C4-2B (cell line): ENCODE data around the gene TNS3.

ENCODE experiments used
- H3K27ac ChIP-seq: fragments of 450-650 bp; 2 replicates; pipeline ENCODE4 v1.5.1; 2017
- ZFX ChIP-seq: fragments of 450-650 bp; IDR thresholded peaks from 2 replicates; pipeline ENCODE4 v1.6.1; 2017
- TF ChIP-seq, protein P1 (sequence below): fragments of 450-650 bp; conservative IDR thresholded peaks from 2 replicates; pipeline ENCODE4 v1.5.1; 2017; ENCODE audit warnings: mild to moderate bottlenecking

Gene TNS3

DNA sequence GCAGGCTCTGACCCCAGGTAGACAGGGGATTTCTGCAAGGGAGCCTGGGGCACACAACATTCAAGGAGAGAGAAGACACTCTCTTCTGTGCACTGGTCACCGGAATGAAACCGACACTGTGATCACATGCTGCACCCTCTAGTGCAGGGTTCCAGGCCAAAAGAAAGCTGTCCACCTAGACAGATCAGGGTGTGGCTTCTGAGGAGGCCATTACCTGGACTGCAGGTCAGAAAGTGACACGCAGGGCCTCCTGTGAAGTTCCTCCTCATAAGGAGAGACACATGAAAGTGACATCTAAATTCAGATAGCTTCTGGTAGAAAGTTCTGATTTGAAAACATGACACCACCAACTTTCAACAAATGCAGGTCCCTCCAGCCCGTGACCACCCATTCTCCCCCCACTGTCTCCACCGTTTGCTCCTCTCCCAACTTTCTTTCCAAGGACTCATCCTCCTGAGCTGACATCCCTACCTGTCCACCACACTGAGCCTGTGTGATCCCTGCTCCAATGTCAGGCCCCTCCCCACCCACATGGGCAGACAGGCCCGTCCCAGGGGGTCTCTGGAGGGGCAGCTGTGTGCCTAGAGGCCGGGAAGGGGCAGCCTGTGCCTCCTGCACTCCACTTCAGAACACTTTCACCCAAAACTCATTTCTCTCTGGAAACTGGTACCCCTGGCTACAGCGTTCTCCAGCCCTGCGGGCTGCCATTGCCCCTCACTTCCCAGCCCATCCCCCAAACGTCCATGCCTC lies 198.0 kb downstream of the TNS3 start:
- TF ChIP-seq, protein P1, sequence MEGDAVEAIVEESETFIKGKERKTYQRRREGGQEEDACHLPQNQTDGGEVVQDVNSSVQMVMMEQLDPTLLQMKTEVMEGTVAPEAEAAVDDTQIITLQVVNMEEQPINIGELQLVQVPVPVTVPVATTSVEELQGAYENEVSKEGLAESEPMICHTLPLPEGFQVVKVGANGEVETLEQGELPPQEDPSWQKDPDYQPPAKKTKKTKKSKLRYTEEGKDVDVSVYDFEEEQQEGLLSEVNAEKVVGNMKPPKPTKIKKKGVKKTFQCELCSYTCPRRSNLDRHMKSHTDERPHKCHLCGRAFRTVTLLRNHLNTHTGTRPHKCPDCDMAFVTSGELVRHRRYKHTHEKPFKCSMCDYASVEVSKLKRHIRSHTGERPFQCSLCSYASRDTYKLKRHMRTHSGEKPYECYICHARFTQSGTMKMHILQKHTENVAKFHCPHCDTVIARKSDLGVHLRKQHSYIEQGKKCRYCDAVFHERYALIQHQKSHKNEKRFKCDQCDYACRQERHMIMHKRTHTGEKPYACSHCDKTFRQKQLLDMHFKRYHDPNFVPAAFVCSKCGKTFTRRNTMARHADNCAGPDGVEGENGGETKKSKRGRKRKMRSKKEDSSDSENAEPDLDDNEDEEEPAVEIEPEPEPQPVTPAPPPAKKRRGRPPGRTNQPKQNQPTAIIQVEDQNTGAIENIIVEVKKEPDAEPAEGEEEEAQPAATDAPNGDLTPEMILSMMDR, result no peak
- no peak for TF ChIP-seq ZFX
- H3K27ac ChIP-seq, result no peak overlapping the region

DNA sequence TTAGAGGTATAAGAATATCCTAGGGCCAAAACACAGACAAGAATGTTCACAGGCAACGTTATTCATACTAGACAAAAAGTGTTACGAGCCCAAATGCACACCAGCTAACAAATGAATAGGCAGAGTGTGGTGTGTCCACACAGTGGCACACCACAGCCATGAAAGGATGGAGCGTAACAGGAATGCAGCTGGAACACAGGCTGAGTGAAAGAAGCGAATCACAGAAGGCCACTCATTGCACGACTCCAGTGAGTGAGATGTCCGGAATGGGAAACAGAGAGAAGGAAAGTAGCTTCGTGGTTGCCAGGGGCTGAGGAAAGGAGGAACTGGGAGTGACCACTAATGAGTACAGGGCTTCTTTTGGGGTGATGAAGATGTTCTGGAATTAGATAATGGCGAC lies 198.8 kb downstream of the TNS3 start:
- TF ChIP-seq, protein P1, result no peak
- TF ChIP-seq ZFX, result no peak
- no peak overlapping the region for H3K27ac ChIP-seq

DNA sequence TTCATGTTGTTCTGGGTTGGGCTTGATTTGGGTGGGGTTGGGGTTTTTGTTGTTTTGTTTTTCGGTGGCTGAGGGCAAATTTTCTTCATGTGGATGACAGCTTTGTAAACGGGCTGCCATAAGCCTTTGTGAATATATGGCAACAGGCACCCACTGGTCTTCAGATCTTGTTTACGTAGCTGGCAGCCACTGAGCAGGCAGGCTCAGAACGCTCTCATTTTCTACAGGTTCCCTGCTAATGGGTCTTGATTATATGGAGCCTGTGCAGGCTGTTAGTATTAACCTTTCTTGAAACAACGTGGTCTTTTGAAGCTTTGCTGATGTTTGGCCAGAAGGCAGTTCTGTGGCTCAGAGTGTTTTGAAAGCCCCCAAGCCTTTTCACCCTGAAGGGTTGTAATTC lies 199.7 kb downstream of the TNS3 start:
- TF ChIP-seq, protein P1, result no peak
- no peak for TF ChIP-seq ZFX
- H3K27ac ChIP-seq, result no peak overlapping the region

DNA sequence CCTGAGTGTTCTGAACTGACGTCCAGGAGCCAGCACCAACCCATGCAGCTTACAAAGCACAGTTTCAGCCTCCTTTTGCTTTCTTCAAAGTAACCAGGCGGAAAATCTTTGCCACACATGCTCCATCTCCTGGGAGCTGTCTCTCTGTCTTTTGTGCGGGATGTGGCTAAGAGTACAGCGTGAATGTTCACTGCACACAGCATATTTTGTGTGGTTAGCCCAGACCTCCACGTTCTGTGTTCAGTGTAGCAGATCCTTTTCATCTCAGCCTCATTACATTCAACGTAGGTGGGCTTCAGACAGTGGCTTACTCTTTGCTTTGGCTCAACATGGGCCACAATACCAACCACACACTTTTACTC lies 200.8 kb downstream of the TNS3 start:
- no peak overlapping the region for H3K27ac ChIP-seq

DNA sequence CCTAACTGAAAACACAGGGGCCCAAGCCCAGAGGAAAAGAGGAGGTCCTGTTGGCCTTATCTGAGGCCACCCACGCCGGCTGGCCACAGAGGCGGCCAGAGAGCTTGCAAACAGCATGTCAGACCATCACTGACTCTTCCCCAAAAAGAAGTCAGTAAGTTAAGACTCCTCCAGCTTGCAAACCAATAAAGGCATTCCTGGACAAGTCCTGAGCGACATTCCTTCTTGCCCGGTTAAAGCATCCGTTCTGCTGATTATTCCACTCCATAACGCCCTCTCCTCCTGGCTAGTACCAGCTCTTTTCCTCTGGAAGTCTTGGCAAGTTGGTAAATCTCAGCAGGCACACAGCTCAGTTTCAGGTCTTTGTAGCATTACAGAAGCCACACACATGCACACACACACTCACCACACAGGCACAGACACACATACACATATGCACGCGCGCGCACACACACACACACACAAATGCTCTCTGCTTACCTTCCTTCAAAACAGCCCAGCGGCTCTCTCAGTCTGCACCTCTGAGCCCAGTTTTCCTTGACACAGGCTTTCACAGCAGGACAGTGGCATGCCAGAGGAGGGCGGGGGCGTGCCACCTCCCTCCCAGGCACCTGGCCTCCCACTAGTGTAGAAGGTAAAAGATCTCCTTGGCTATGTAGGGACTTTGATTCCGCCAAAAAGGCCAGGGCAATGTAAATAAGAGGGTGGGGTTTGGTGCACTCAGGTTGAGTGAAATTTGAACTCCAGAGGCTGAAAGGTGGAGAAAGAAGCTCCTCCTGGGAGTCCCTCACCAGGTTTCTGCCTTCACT lies 201.4 kb downstream of the TNS3 start:
- no peak overlapping the region for H3K27ac ChIP-seq
- TF ChIP-seq ZFX, result no peak
- TF ChIP-seq, protein P1, result no peak

More for the DNA sequence above, 200.8 kb downstream of the TNS3 start:
- no peak for TF ChIP-seq ZFX
- TF ChIP-seq, protein P1, result no peak

DNA sequence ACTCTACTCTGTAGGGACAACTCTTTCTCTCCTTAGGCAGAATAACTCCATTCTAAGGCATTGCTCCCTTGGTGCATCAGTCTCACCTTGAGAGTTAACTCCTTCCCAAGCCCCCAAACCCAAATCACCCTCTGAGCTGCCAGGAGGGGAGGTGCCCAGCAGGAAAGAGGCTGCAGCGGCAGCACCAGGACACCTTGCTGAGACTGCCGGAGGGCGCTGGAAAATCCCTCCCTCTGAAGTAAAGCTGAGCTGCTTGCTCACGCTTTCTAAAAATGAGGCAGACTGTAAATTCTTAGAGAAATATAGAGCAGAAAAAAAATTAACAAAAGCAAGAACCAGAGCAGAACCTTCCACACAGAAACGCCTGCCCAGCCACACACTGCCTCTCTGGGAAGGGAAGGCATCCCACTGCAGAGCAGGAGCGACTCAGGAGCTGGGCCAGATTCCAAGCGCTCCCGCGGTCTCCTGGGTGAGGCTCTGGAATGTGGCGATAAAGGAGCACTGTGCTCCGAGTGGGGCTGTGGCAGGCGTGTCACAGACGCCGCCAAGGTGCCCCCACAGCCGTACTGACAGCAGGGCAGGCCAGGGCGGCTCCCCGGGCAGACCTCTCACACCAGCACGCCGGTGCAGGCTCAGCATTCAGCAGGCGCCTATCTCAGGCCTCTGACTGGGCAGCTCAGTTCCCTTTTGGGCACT lies 202.1 kb downstream of the TNS3 start:
- TF ChIP-seq, protein P1, result no peak
- no peak for TF ChIP-seq ZFX
- no peak overlapping the region for H3K27ac ChIP-seq
